Adipose tissue (tissue), 3 donors: ENCODE data around the gene SIRT5. TPM values are rescaled to one million over a fixed set of nuclear protein-coding genes. Genes with fewer than 3 reads are reported as not detected.
A peak's percentile ranks its signal among the peaks of the same experiment; 100 is the strongest.

Experiments
- H3K27ac ChIP-seq: one replicate; pipeline ENCODE4 v1.5.1; 2013; ENCODE audit warnings: low read depth, low read length
- WGBS, 3 donors: extraction: QIAGEN DNeasy Blood & Tissue Kit; methylation state at CpG; one replicate each; pipeline ENCODE4 v1.1.7; 2013; 5-methylcytosine and 5-hydroxymethylcytosine counted together
- polyA plus RNA-seq, 3 donors: library from polyadenylated mRNA; stranded (reverse); fragments of 200-250 nt; gene quantifications; one replicate each; pipeline ENCODE4 v1.2.3, GENCODE V29; 2013
- donor health status: healthy with polysubstance abuse.
- donor health status: Bipolar disorder and iron deficiency.
- donor health status: healthy.

SIRT5 gene
- polyA plus RNA-seq, result 1 to 10 TPM; 3.7 to 8.1 (median 5.9) TPM

DNA sequence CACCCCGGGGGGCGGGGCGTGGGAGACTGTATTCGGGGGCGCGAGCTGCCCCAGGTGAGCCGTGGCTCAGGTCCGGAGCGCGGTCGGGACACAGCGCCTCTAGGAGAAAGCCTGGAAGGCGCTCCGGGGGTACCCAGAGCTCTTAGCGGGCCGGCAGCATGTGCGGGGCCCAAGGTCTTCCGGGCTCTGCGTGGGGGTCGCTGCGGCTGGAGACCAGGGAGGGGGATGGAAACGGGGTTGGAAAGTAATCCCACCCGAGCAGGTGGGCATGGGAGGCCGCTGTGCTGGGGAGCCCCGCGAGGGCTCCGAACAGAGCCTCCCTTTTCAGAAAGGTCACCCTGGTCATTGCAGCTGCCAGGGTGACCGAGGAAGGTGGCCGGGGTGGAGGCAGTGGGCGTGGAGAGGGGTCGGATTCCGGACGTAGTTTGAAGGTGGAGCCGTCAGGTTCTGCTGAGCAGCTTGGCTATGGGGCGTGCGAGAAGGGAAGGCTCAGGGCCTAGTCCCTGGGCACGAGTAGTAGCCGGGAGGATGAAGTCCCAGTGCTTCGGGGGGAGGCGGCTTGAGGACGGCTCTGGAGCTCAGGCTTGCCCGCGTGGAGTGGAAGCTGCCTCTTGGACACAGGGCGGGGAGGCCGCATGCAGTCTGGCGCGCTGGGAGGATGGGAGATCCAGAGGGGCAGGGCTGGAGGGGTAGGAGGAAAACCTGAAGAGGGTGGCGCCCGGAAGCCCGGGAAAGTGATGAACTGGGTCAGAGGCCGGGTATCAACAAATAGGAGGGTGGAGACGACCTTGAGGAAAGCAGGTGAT is at the start of gene SIRT5:
Gene SIRT5 (plus strand): TSS at position 31 of the 806 bp plus-strand sequence. CDS start 9,510 bp downstream, outside the sequence.
- H3K27ac ChIP-seq, result peak within 1 kb of the TSS; percentile 94
- 0 to 1% (median 0%) methylated on average over 47 to 52 of the region's 52 CpGs for WGBS, 3 donors

DNA sequence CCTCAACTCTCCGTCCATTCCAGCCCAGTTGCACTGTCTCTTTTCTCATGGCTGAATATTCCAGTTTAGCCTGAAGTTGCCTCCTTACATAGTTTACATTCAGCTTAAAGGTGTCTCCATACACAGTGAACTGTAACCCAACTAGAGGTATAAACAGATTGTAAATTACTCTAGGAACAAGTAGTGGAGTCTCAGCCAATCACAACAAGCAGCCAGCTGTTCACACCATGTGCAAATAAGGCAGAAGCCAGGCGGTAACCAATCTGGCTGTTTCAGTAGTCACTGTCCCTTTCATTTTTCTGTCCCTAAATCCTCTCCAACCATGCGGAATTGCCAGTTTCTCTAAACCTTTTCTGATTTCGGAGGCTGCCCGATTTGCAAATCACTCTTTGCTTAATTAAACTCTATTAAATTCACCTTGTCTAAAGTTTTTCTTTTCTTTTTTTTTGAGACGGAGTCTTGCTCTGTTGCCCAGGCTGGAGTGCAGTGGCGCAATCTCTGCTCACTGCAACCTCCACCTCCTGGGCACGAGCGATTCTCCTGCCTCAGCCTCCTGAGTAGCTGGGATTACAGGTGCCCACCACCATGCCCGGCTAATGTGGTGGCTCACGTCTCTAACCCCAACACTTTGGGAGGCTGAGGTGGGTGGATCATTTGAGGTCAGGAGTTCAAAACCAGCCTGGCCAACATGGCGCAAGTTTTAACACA is 49.4 kb upstream of the SIRT5 start:
- 83 to 91% (median 87%) methylated on average over 12 of the region's 12 CpGs for WGBS, 3 donors

DNA sequence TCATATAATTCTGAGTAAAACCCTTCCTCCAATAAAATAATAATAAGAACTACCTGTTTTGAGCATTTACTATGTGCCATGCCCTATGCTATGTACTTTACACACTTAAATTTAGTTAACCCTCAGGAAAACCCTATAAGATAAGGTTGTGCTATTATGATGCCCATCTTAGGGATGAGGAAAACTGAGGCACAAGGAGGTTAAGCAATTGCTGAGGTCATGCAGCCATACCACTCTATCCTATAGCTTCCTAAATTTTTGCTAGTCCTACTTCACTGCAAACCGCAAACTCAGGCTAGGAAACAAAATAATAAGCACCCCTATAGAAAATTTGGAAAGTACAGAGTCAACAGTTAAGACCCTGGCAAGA is 48.1 kb upstream of the SIRT5 start:
- H3K27ac ChIP-seq, result no peak overlapping the region
- WGBS, 3 donors, result 50 to 84% (median 51%) methylated on average over 1 of the region's 1 CpG

More for the DNA sequence above, 49.4 kb upstream of the SIRT5 start:
- no peak overlapping the region for H3K27ac ChIP-seq

DNA sequence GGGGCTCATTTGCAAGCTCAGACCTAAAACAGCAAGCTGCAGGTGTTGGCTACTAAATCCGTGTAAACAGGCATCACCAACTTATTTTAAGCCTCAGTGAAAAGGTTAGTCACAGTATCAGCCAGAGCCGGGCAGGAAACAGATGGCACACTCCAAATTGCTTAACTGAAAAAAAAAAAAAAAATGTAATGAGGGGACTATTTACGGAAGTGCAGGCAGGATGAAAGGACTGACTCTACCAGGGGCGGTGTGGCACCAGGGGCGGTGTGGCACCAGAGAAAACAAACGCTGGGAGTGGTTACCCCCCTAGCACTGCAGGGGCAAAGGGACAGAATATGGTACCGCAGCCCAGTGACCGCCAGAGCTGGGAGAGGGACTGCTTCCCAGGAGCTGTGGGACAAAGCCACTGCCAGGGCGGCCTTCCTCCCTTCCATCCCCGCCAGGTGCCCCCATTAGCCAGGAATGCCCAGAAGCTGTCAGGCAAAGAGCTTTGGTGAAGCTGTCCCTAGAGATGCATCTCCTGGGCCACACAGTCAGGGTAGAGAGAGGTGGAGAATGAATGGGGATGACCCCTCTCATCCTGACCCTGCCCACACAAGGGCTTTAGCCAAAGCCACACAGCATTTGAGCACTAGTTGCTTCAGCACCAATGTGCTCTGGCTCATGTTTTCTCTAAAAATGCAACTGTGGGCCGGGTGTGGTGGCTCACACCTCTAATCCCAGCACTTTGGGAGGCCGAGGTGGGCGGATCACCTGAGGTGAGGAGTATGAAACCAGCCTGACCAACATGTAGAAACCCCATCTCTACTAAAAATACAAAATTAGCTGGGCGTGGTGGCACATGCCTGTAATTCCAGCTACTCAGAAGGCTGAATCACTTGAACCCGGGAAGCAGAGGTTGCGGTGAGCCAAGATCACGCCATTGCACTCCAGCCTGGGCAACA is 47.4 kb upstream of the SIRT5 start:
- no peak overlapping the region for H3K27ac ChIP-seq
- WGBS, 3 donors, result 57 to 76% (median 66%) methylated on average over 17 of the region's 17 CpGs

DNA sequence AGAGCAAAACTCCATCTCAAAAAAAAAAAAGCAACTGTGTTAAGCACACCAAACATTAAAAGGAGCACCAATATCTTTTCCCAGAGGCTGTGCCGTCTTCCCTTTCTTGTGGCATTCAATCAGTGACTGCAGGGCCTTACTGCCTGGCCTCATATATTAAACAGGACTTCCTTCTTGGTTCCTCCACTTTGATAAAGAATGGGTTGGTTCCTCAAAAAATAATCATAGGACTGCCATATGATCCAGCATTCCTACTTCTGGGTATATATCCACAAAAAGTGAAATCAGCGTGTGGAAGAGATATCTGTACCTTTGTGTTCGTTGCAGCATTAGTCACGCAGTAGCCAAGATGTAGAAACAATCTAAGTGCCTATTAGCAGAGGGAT is 46.7 kb upstream of the SIRT5 start:
- no peak overlapping the region for H3K27ac ChIP-seq
- WGBS, 3 donors, result 73 to 82% (median 81%) methylated on average over 4 of the region's 4 CpGs

DNA sequence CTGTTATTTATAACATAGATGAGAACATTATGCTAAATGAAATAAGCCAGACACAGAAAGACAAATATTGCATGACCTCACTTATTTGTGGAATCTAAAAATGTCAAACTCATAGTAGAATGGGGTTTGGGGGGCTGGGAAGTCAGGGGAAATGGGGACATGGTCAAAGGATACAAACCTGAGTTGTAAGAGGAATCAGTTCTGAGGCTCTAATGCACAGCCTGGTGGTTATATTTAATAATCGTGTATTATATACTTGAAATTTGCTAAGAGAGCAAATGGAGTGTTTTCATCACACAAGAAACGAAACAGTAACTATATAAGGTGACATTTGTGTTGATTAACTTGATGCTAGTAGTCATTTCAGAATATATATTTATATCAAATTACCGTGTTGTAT is 46.2 kb upstream of the SIRT5 start:
- H3K27ac ChIP-seq, result no peak overlapping the region
- 61 to 67% (median 65%) methylated on average over 3 of the region's 3 CpGs for WGBS, 3 donors

DNA sequence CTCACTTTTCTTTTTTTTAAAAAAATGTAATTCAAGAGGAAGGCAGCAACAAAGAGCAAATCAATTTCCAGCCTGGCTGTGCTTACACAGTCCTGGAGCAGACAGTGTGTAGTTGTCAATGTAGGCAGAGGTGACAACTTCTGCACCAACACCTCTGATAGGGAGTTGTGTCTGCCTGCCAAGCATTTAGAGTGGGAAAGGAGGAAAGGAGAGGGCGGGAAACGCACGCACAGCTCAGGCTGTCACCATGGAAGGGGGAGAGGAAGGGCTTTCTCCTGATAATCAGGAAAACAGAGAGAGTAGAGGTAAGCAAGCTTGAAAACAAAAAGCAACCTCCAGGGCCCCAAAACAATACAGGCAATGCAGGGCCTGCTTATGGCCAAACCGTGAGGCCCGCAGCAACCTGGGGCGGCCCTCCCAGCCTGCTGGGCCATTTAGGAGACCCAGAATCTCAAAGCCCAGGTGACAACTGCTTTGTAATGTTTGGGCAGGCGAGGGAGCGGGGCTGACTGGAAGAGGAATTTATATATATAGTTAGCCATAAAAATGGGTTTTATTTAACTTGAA is 45.5 kb upstream of the SIRT5 start:
- 69 to 75% (median 75%) methylated on average over 8 of the region's 8 CpGs for WGBS, 3 donors
- no peak overlapping the region for H3K27ac ChIP-seq

DNA sequence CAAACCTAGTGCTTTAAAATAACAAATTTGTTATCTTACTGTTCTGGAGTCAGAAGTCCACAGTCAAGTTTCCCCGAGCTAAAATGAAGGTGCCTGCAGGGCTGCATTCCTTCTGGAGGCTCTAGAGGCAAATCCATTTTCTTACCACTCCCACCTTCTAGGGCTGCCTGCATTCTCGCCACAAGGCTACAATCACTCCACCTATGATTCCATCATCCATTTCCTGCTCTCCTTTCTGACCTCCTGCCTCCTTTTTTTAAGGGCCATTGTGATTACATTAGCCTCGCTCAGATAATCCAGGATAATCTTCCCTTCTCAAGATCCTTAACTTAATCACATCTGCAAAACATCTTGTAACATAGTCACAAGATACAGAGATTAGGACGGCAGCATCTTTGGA is 42.4 kb upstream of the SIRT5 start:
- WGBS, 3 donors, result 62 to 67% (median 65%) methylated on average over 4 of the region's 4 CpGs

DNA sequence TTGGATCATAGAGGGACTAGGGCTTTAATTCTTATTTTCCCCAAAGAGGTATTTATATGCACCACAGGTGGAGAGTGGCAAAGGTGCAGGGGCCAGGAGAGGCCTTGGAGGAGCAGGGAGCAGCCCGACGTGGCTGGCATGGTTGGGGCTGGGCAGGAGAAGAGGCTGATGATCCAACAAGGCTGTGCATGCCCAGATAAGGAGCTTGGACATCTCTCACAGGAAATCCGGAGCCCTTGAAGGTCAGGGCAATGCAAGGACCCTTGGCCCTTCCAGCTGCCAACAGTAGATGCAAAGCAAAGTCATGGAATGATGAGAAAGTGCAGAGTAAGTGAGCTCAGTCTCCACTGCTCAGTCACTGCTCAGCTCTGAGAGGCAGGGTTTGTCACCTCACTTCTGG is 39.9 kb upstream of the SIRT5 start:
- no peak overlapping the region for H3K27ac ChIP-seq
- 62 to 75% (median 71%) methylated on average over 3 of the region's 3 CpGs for WGBS, 3 donors

More for the DNA sequence above, 42.4 kb upstream of the SIRT5 start:
- H3K27ac ChIP-seq, result no peak overlapping the region

DNA sequence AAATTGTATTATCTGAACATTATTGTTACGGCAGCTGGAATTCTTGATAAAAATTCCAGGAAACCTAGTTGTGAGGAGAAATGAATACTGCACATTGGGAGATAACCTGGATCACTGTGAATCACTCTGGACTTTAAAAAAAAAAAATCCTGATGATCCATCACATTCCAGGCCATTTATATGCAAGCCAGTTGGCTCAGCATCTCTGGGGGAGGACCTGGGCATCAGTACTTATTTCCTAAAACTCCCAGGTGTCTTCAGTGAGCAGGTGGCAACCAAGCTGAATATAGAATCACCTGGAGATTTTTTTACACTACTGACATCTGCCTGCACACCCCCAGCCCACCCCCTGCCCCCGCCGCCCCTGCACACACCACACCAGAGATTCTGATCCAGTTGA is 39.1 kb upstream of the SIRT5 start:
- no peak overlapping the region for H3K27ac ChIP-seq
- 87 to 96% (median 87%) methylated on average over 3 of the region's 3 CpGs for WGBS, 3 donors

DNA sequence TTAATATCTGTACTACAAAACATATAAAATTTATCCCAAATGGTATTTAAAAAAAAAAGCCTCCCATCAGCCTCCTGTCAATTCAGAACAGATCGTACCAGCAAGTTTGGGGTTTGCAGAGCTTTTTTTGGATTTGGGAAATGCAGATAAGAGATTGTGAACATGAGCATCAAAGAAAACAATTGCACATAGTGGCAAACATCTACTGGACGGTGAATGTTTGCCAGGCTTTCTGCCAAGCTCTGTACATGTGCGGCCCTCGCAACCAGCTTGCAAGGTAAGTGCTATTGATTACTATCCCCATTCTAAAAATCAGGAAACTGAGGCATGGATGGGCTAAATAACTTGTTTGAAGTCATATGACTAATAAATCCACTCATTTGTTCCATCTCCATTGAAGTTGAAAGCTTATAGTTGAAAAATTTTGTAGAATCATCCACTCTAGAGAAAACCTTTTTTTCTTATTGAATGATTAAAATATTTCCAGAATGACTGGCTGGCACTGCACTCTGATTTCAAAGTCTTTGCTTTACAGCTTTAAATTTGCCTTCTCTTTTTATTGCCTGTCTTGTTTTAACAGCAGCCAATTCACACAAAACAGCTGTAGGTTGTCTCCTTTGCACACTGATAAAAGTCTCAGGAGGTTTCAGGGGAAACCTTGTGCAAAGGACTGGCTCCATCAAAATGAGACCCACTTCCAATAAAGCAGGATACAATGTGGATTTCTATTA is 37.4 kb upstream of the SIRT5 start:
- WGBS, 3 donors, result 81 to 85% (median 84%) methylated on average over 4 of the region's 4 CpGs
- no peak overlapping the region for H3K27ac ChIP-seq

DNA sequence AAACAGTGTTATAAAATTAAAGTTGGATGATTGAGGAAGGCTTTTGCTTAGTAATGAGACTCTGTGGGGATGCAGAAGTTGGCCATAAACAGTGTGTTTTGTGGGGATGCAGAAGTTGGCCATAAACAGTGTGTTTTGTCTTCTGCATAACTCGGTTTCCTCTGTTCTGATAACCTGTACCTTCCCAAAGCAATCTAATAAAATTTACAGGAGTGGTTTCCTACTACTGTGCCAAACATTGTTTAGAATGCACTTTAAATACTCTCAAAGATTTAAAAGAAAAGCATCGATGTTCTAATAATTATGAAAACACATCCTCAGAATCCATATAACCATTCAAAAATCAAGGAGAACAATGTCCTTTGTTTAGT is 36.9 kb upstream of the SIRT5 start:
- WGBS, 3 donors, result 50 to 71% (median 57%) methylated on average over 2 of the region's 2 CpGs

DNA sequence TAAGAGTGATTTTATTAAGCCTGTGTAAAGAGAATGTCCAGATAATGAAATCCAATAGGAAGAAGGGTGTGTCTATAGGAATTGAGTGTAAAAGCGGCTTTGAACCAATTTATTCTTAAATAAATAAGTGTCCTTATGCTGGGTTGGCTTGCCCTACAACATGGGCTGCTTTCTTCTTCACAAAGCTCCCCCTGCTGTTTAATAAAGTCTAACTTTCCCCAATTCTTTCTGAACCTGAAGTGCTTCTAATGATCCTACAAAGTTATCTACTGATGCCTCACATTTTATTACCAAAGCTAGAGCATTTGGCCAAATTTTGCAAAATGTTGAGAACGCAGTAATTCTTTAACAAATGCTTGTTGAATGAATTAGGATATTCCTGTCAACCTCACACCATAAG is 36.3 kb upstream of the SIRT5 start:
- 42 to 59% (median 57%) methylated on average over 2 of the region's 2 CpGs for WGBS, 3 donors
- no peak overlapping the region for H3K27ac ChIP-seq

More for the DNA sequence above, 36.9 kb upstream of the SIRT5 start:
- no peak overlapping the region for H3K27ac ChIP-seq

DNA sequence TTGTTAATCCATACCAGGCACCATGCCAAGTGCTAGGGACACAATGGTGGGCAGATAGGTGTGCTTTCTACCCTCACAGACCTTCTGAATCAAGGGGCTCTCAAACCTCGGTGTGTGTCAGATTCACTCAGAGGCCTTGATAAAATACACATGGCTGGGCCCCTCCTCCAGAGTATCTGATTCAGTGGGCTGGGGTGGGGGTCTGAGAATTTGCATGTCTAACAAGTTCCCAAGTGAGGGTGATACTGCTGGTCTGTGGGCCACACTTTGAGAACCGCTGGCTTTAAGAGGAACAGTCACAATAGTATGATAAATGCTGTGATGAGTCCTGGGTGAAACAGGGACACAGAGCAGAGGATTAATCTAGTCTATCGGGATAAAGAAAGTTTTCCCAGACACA is 35.8 kb upstream of the SIRT5 start:
- H3K27ac ChIP-seq, result no peak overlapping the region
- 71 to 89% (median 88%) methylated on average over 3 of the region's 3 CpGs for WGBS, 3 donors

DNA sequence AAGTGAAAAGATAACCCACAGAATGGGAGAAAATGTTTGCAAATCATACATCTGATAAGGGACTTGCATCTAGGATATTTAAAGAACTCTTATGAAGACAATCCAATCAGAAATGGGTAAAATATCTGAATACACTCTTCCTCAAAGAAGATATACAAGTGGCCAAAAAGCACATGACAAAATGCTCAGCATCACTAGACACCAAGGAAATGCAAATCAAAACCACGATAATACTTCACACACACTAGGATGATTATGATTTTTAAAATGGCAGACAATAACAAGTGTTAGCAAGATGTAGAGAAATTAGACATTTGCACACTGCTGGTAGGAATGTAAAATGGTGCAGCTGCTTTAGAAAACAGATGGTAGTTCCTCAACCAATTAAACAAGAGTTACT is 34.8 kb upstream of the SIRT5 start:
- whole genome bisulfite sequencing, 3 donors, result 90 to 97% (median 93%) methylated on average over 1 of the region's 1 CpG
- H3K27ac ChIP-seq, result no peak overlapping the region

DNA sequence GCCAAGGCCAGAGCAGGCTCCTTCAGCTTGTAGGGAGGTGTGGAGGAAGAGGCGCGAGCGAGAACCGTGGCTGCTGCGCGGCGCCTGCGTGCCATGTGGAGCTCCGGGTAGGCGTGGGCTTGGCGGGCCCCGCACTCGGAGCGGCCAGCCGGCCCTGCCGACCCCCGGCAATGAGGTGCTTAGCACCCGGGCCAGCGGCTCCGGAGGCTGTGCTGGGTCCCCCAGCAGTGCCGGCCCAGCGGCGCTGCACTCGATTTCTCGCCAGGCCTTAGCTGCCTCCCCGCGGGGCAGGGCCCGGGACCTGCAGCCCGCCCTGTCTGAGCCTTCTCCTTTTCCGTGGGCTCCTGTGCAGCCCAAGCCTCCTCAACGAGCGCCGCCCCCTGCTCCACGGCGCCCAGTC is 32.9 kb upstream of the SIRT5 start:
- 98% methylated on average over 20 to 35 of the region's 35 CpGs for WGBS, 3 donors
- H3K27ac ChIP-seq, result no peak overlapping the region

DNA sequence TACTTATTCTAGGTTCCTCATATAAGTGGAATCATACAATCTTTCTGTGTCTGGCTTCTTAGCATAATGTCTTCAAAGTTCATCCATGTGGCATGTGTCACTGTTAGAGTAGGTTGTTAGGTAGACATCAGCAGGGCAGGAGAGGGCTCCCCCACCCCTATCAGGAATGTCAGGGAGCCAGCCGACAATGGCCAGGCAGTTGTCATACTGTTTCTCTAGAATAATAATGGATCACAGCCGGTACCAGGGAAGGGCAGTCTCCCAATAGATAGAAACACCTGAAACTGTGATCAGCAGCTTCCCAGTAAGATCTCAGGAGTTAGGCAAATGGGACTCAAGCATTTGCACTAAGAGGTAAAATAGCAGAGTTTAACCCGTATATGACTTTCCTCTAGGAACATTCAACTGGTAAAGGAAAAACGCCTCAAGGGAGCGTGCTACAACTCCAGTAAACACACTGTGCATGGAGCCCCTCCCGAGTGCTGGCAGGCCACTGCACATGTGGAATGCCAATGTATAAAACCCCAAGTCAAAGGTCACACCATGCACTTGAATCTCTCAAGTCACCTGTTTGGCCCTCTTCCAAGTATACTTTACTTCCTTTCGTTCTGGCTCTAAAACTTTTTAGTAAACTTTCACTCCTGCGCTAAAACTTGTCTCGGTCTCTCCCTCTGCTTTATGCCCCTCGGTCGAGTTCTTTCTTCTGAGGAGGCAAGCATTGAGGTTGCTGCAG is 29.8 kb upstream of the SIRT5 start:
- 83 to 88% (median 88%) methylated on average over 11 of the region's 11 CpGs for WGBS, 3 donors
- H3K27ac ChIP-seq, result no peak overlapping the region
